K562 (cell line): Measurements from ENCODE around the gene CHMP4B. TPM values are rescaled to one million over a fixed set of nuclear protein-coding genes. Genes with fewer than 3 reads are reported as not detected.

Source experiments
- ATAC-seq: fragments of 200-7000 bp; cut with Tn5 transposase; 3 replicates; pipeline ENCODE4 v1.9.1; 2020; ENCODE audit warnings: moderate library complexity
- BruUV-seq: library from RNA; stranded (reverse); fragments of 400-500 nt; replicated peaks from 2 replicates; lab custom pipeline; 2021; lab: Mats Ljungman, UMichigan
- CTCF ChIA-PET: fragments of 300-600 bp; formaldehyde crosslinking; extraction: SDS; loops from one replicate; lab custom pipeline; 2021; ENCODE audit warnings: low intra/inter-chr PET ratio; lab: Yijun Ruan, JAX
- POLR2A ChIA-PET: fragments of 300-600, 350-650 bp; sonication (Branson Sonifier 250); formaldehyde crosslinking; extraction: SDS; loops from one replicate; lab custom pipeline; 2021; ENCODE audit warnings: antibody characterized with exemption, inconsistent platforms; lab: Yijun Ruan, JAX
- DNase-seq, 4 experiments: peaks; one replicate each; pipeline versions ENCODE4 v3.0.0 to v3.0.0-alpha.2; 2011 to 2018; ENCODE audit warnings: low spot score in 3 of 4, mixed read lengths in 3 of 4; ENCODE audit errors: extremely low read depth in 1 of 4
- FAIRE-seq: peaks from 2 replicates; lab custom pipeline; 2011; peaks lifted over from hg19 to GRCh38; lab: Jason Lieb, UNC
- H2AFZ ChIP-seq: 2 replicates; pipeline ENCODE4 v1.6.0; 2011; ENCODE audit warnings: low read depth, low read length, control low read depth, inconsistent platforms
- H3K27ac ChIP-seq: fragments of 200-600 bp; 3 replicates; pipeline ENCODE4 v1.8.0; 2011; ENCODE audit warnings: low read depth, mild to moderate bottlenecking, control low read depth, inconsistent platforms, low read length, moderate library complexity, mixed read lengths; ENCODE audit errors: extremely low read depth
- H3K27me3 ChIP-seq, 2 experiments: fragments of 300-600 bp in 1 of 2; 2 replicates in 1 of 2; 3 replicates in 1 of 2; pipeline versions ENCODE4 v1.6.0 to v1.8.0; 2011; ENCODE audit warnings: inconsistent platforms in 2 of 2, low read length in 2 of 2, mild to moderate bottlenecking in 1 of 2, mixed read lengths in 1 of 2, moderate library complexity in 1 of 2; ENCODE audit not compliant: control insufficient read depth in 2 of 2, insufficient read depth in 2 of 2
- H3K36me3 ChIP-seq: fragments of 300-600 bp; 3 replicates; pipeline ENCODE4 v1.8.0; 2011; ENCODE audit warnings: mild to moderate bottlenecking, low read length, inconsistent platforms; ENCODE audit not compliant: control insufficient read depth, insufficient read depth
- H3K4me1 ChIP-seq, 2 experiments: fragments of 200-600 bp in 1 of 2; replicated peaks in 1 of 2; 2 replicates in 1 of 2; 3 replicates in 1 of 2; pipeline versions ENCODE4 v1.5.1 to v1.8.0; 2011; ENCODE audit warnings: inconsistent platforms in 2 of 2, low read length in 2 of 2, mild to moderate bottlenecking in 1 of 2, mixed read lengths in 1 of 2, moderate library complexity in 1 of 2; ENCODE audit not compliant: control insufficient read depth in 2 of 2, insufficient read depth in 2 of 2
- H3K4me2 ChIP-seq: 2 replicates; pipeline ENCODE4 v1.6.1; 2011; ENCODE audit warnings: low read length, control low read depth, inconsistent platforms, mixed read lengths; ENCODE audit not compliant: insufficient read depth
- H3K4me3 ChIP-seq: fragments of 200-600 bp; sonication (generic), shearing (Covaris generic); 2 replicates; pipeline ENCODE4 v1.5.1; 2016; ENCODE audit warnings: control low read depth, inconsistent platforms
- H3K79me2 ChIP-seq: fragments of 200-600 bp; 3 replicates; pipeline ENCODE4 v1.8.0; 2011; ENCODE audit warnings: low read length, inconsistent platforms; ENCODE audit not compliant: control insufficient read depth, insufficient read depth
- H3K9ac ChIP-seq, 2 experiments: 2 replicates each; pipeline versions ENCODE4 v1.6.0 to v1.6.1; 2011; ENCODE audit warnings: low read depth in 2 of 2, low read length in 2 of 2, control low read depth in 1 of 2, inconsistent platforms in 1 of 2, mild to moderate bottlenecking in 1 of 2, mixed read lengths in 1 of 2; ENCODE audit not compliant: insufficient read depth in 1 of 2
- H3K9me1 ChIP-seq: one replicate; pipeline ENCODE4 v1.6.0; 2011; ENCODE audit warnings: inconsistent platforms, mild to moderate bottlenecking, low read length, moderate library complexity; ENCODE audit not compliant: control insufficient read depth, insufficient read depth
- H3K9me3 ChIP-seq: replicated peaks from 2 replicates; pipeline ENCODE4 v1.5.1; 2011; ENCODE audit warnings: low read depth, low read length, inconsistent platforms; ENCODE audit not compliant: control insufficient read depth, insufficient read depth
- H4K20me1 ChIP-seq: replicated peaks from 2 replicates; pipeline ENCODE4 v1.6.1; 2011; ENCODE audit warnings: low read length, inconsistent platforms, mixed read lengths; ENCODE audit not compliant: control insufficient read depth, insufficient read depth
- EHMT2 ChIP-seq: fragments of 450-650 bp; IDR thresholded peaks from 2 replicates; pipeline ENCODE4 v1.6.1; 2018; ENCODE audit warnings: antibody characterized with exemption
- FOXA3 ChIP-seq, 2 experiments: fragments of 450-650 bp in 1 of 2; sonication (generic) in 1 of 2; formaldehyde crosslinking; IDR thresholded peaks in 1 of 2; conservative IDR thresholded peaks in 1 of 2; 2 replicates each; pipeline versions ENCODE4 v1.4.0 to v1.8.0; 2020 to 2022; ENCODE audit warnings: mild to moderate bottlenecking in 2 of 2, missing genetic modification reagents in 1 of 2
- MIER1 ChIP-seq: fragments of 450-650 bp; IDR thresholded peaks from 2 replicates; pipeline ENCODE4 v1.6.1; 2016; ENCODE audit warnings: antibody characterized with exemption, mild to moderate bottlenecking, low read depth
- REST ChIP-seq, 2 experiments: fragments of 450-650 bp; formaldehyde crosslinking in 1 of 2; IDR thresholded peaks; 2 replicates each; pipeline versions ENCODE4 v1.4.0 to v1.6.1; 2014 to 2020; ENCODE audit warnings: mild to moderate bottlenecking in 2 of 2, borderline replicate concordance in 1 of 2, low read depth in 1 of 2
- WGBS: fragments of 100-300 bp; shearing (Covaris generic); methylation state at CpG from one replicate; pipeline ENCODE4 v1.1.6; 2016; ENCODE audit warnings: low coverage, mixed read lengths; ENCODE audit not compliant: insufficient coverage; ENCODE audit errors: missing lambda C conversion rate; 5-methylcytosine and 5-hydroxymethylcytosine counted together
- in situ Hi-C: fragments of 300-500 bp; cut with MboI; formaldehyde crosslinking; loops from 4 replicates; pipeline ENCODE4 v1.15.0; 2018; ENCODE audit warnings: inconsistent platforms, mixed read lengths
- intact Hi-C: fragments of 100-400 bp; cut with micrococcal nuclease; formaldehyde crosslinking; loops from 2 replicates; pipeline ENCODE4 v1.14.2; 2022
- polyA plus RNA-seq, 8 experiments: library from polyadenylated mRNA; depleted of rRNA in 4 of 8; stranded (reverse) in 5 of 8; unstranded in 3 of 8; fragments of >200 nt; fragmentation: Nextera tagmentation in 2 of 8; fragmentation: Illumina TruSeq in 1 of 8; extraction: Ambion mirVana in 2 of 8; extraction: Trizol in 1 of 8; gene quantifications; 2 replicates each; pipeline versions ENCODE4 v1.2.1 to v1.2.3, GENCODE V29; 2011 to 2014; ENCODE audit warnings: inconsistent platforms in 1 of 8, missing spikeins in 1 of 8
- total RNA-seq, 7 experiments: library from RNA; depleted of rRNA in 6 of 7; stranded (reverse); fragments of >200 nt in 6 of 7; fragmentation: Illumina TruSeq in 2 of 7; extraction: Trizol in 2 of 7; gene quantifications; 2 replicates each; pipeline versions ENCODE4 v1.2.1 to v1.2.3, GENCODE V29; 2011 to 2021; ENCODE audit warnings: low replicate concordance in 1 of 7

CHMP4B gene
- total and polyA plus RNA-seq, 9 of the 15 experiments (the other 6 are each of a cell fraction or from before 2014, with no cell fraction given): 1.8 to 64.7 (median 31.8) TPM

- no peak overlapping the region for H3K27ac ChIP-seq
- ChIA-PET POLR2A (no interaction called here), CTCF (no interaction called here)
- no peaks in the 10 kb centered on the region; the same call in 1 of the 2 replicates for H4K20me1 ChIP-seq
- no peaks in the 10 kb centered on the region for H3K9me3 ChIP-seq
- H3K4me3 ChIP-seq: no peak overlapping the region
- H2AFZ ChIP-seq: no peak overlapping the region
- H3K4me2 ChIP-seq: no peak overlapping the region
- DNase-seq (no peak), FAIRE-seq (no peak), ATAC-seq (no peak)
- peaks cover 0 to 20% of the 10 kb centered on the region in 2 experiments; a peak in 3 of 5 replicates for H3K4me1 ChIP-seq
- H3K27me3 ChIP-seq: peaks cover 28 to 60% of the 10 kb centered on the region in 2 experiments
- H3K79me2 ChIP-seq: no peaks in the 10 kb centered on the region
- WGBS: 22% methylated on average over 9 of the region's 11 CpGs
- H3K36me3 ChIP-seq: no peaks in the 10 kb centered on the region
- TF ChIP-seq EHMT2: peak; percentile 80; the same call in 1 of the 2 replicates
- peak; percentile 90 for TF ChIP-seq REST (IDR thresholded peaks at IDR 0.05; ENCODE audit: borderline replicate concordance)
- TF ChIP-seq REST (CRISPR knock-in tag; IDR thresholded peaks at IDR 0.05; ENCODE audit: low read depth): no peak
- peak; percentile 74; the same call in 1 of the 2 replicates for TF ChIP-seq MIER1
- TF ChIP-seq FOXA3 (CRISPR knock-in tag; conservative IDR thresholded peaks at IDR 0.05 in 1 of 2, IDR thresholded peaks at IDR 0.05 in 1 of 2): no peak
- peaks cover 3% of the 10 kb centered on the region for H3K9me1 ChIP-seq
- H3K9ac ChIP-seq: no peak overlapping the region
- no TSS peak for BruUV-seq
- intact Hi-C loops: no loop called here
- in situ Hi-C loops: no loop called here
Observed at GRCh38 chr20:33866398-33867100, 55.4 kb downstream of the CHMP4B start.
